Progenitor cell of endocrine pancreas (in vitro differentiated cells): ENCODE data around the gene STK38. TPM values are rescaled to one million over a fixed set of nuclear protein-coding genes. Genes with fewer than 3 reads are reported as not detected.
"Not testable (repeated sequence)": the region's sequence is repeated elsewhere in the genome, so short reads cannot be mapped to it uniquely, and the experiment has no call there.

Experiments
- DNase-seq: peaks from one replicate; pipeline ENCODE4 v3.0.0; 2021; ENCODE audit warnings: low spot score; ENCODE audit not compliant: unreplicated experiment
- H3K27ac Mint-ChIP-seq: 2 replicates; pipeline ENCODE4 v1.8.0; 2021; ENCODE audit warnings: mild to moderate bottlenecking, moderate library complexity, mixed read lengths
- H3K27me3 Mint-ChIP-seq: 2 replicates; pipeline ENCODE4 v1.8.0; 2021; ENCODE audit warnings: mixed read lengths
- H3K36me3 Mint-ChIP-seq: 2 replicates; pipeline ENCODE4 v1.8.0; 2022; ENCODE audit warnings: mixed read lengths; ENCODE audit not compliant: insufficient read depth
- H3K4me1 Mint-ChIP-seq: 2 replicates; pipeline ENCODE4 v1.8.0; 2021; ENCODE audit warnings: low read depth, mixed read lengths
- H3K4me3 Mint-ChIP-seq: 2 replicates; pipeline ENCODE4 v1.8.0; 2021; ENCODE audit warnings: low read depth, mild to moderate bottlenecking, moderate library complexity, mixed read lengths
- H3K9me3 Mint-ChIP-seq: 2 replicates; pipeline ENCODE4 v1.8.0; 2021; ENCODE audit warnings: low read depth, mixed read lengths
- total RNA-seq: library from RNA; stranded (reverse); gene quantifications from 2 replicates; pipeline ENCODE4 v1.2.1, GENCODE V29; 2021
- TF ChIP-seq, protein P1 (sequence below): fragments of 200-600 bp; sonication (generic); IDR thresholded peaks from one replicate; pipeline ENCODE4 v1.5.0; 2021; ENCODE audit warnings: antibody characterized with exemption, mild to moderate bottlenecking; ENCODE audit not compliant: unreplicated experiment

The STK38 gene
- total RNA-seq, 1 donor from 2014 or later: 47.2 TPM

DNA sequence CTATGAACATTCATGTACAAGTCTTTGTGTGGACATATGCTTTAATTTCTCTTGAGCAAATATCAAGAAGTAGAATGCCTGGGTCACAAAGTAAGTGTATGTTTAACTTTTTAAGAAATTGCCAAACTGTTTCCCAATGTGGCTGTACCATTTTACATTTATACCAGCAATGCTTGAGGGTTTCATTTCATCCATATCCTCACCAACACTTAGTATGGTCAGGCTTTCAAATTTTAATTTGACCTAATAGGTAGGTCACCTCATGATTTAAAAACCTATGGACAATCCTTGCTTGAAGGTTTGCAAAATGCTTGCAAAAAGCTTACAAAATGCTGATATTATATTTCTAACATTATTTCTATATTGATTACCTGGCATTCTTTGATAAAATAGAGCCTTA is 27.4 kb upstream of the STK38 start:
- Mint-ChIP-seq H3K9me3 (no peaks in the 10 kb centered on the region), H3K4me3 (no peak overlapping the region), H3K4me1 (peaks cover 14% of the 10 kb centered on the region), H3K27ac (no peak overlapping the region), H3K27me3 (no peaks in the 10 kb centered on the region), H3K36me3 (no peaks in the 10 kb centered on the region)
- TF ChIP-seq, protein P1, sequence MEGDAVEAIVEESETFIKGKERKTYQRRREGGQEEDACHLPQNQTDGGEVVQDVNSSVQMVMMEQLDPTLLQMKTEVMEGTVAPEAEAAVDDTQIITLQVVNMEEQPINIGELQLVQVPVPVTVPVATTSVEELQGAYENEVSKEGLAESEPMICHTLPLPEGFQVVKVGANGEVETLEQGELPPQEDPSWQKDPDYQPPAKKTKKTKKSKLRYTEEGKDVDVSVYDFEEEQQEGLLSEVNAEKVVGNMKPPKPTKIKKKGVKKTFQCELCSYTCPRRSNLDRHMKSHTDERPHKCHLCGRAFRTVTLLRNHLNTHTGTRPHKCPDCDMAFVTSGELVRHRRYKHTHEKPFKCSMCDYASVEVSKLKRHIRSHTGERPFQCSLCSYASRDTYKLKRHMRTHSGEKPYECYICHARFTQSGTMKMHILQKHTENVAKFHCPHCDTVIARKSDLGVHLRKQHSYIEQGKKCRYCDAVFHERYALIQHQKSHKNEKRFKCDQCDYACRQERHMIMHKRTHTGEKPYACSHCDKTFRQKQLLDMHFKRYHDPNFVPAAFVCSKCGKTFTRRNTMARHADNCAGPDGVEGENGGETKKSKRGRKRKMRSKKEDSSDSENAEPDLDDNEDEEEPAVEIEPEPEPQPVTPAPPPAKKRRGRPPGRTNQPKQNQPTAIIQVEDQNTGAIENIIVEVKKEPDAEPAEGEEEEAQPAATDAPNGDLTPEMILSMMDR: no peak
- no peak for DNase-seq

DNA sequence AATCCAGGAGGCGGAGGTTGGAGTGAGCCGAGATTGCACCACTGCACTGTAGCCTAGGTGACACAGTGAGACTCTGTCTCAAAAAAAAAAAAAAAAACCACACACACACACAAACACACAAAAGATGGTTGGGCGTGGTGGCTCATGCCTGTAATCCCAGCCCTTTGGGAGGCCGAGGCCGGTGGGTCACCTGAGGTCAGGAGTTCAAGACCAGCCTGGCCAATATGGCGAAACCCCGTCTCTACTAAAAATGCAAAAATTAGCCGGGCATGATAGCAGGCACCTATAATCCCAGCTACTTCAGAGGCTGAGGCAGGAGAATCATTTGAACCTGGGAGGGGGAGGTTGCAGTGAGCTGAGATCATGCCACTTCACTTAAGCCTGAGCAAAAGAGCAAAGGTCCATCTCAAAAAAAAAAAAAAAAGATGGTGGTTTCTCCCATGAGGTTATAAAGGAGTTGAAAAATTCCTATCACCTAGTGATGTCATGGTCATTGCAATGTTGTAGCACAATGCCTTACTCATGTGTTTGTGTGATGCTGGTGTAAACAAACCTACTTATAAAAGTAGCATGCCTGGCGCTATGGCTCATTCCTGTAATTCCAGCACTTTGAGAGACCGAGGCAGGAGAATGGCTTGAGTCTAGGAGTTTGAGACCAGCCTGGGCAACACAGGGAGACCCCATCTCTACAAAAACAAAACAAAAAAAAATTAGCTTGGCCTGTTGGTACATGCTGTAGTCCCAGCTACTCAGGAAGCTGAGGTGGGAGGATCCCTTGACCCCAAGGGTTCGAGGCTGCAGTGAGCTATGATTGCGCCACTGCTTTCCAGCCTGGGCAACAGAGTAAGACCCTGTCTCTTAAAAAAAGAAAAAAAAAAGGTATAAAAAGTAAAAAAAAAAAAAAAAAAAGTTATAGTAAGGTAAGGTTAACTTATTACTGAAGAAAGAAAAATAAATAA is 25.4 kb upstream of the STK38 start:
- not testable (repeated sequence) for DNase-seq, H3K27me3 Mint-ChIP-seq, H3K4me3 Mint-ChIP-seq, H3K9me3 Mint-ChIP-seq, H3K36me3 Mint-ChIP-seq, H3K27ac Mint-ChIP-seq, H3K4me1 Mint-ChIP-seq

GRCh38 chr6:36571122-36572043 is 24.1 kb upstream of the STK38 start:
- Mint-ChIP-seq H3K9me3 (no peaks in the 10 kb centered on the region), H3K4me1 (no peaks in the 10 kb centered on the region), H3K4me3 (no peak overlapping the region), H3K27ac (no peak overlapping the region), H3K27me3 (no peaks in the 10 kb centered on the region), H3K36me3 (no peaks in the 10 kb centered on the region)
- DNase-seq: no peak
- TF ChIP-seq, protein P1: no peak

DNA sequence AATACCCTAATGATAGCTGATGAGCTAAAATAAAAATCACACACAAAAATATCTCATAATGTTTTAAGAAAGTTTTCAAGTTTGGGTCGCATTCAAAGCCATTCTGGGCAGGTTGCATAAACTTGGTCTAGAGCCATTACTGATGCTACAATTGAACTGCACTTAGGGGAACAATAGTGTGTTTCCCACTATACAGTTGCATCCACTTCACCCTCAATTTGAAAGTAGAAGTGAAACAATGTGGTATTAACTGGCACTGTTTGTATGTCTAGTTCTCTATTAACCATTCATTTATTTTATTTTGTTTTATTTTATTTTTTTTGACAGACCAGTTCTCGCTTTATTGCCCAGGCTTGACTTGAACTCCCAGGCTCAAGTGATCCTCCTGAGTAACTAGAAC is 23.0 kb upstream of the STK38 start:
- no peak overlapping the region for H3K27ac Mint-ChIP-seq
- no peak overlapping the region for H3K4me3 Mint-ChIP-seq
- no peak for DNase-seq
- TF ChIP-seq, protein P1: no peak
- no peaks in the 10 kb centered on the region for H3K4me1 Mint-ChIP-seq
- H3K36me3 Mint-ChIP-seq: no peaks in the 10 kb centered on the region
- no peaks in the 10 kb centered on the region for H3K27me3 Mint-ChIP-seq
- H3K9me3 Mint-ChIP-seq: no peaks in the 10 kb centered on the region

DNA sequence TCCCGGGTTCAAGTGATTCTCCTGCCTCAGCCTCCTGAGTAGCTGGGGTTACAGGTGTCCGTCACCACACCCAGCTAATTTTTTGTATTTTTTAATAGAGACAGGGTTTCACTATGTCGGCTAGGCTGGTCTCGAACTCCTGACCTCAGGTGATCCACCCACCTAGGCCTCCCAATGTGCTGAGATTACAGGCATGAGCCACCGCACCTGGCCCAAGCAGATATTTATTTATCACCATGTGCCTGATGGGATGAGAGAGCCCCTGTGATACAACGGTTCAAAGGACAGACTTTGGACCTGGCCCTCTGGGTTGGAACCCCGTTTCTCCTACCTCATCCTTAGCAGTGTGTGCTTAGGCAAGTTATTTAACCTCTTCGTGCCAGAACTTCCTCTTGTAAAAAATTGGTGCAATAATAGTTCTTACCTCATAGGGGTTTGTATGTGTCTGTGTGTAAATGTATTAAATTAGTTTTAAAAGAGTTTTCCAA is 19.2 kb upstream of the STK38 start:
- DNase-seq: no peak
- TF ChIP-seq, protein P1: no peak
- Mint-ChIP-seq H3K36me3 (no peaks in the 10 kb centered on the region), H3K4me3 (no peak overlapping the region), H3K9me3 (no peaks in the 10 kb centered on the region), H3K4me1 (peaks cover 25% of the 10 kb centered on the region), H3K27ac (no peak overlapping the region), H3K27me3 (no peaks in the 10 kb centered on the region)
